ENCODE results near the gene ORM2. TPM values are rescaled to one million over a fixed set of nuclear protein-coding genes. Genes with fewer than 3 reads are reported as not detected.

Gene ORM2
- total RNA-seq, 2 donors from 2014 or later: 0.59 to 0.80 TPM

DNA sequence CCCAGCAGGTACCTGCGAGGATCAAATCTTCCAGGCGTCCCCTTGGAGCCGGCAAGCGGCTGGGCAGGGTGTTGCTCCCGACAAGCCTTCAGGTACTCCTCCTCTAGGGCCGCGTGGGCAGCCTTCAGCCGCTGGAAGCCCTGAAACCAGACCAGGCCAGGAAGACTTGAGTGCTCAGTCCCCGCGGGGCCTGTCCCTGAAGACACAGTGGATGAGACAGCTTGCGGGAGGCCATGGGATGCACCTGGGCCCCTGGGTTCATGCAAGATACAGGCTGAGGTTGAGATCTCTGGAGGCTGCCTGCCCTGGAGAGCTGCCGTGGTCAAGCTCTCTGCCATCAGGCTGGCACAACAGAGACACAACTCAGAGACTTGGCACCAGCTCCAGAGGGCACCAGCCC lies 32.7 kb downstream of the ORM2 start:
- H3K27me3 Mint-ChIP-seq (ENCODE audit: insufficient read depth): no peaks in the 10 kb centered on the region
- Histone ChIP-seq H3K27me3 (ENCODE audit: control insufficient read depth, insufficient read depth, low read length, poor library complexity, severe bottlenecking) (no peaks in the 10 kb centered on the region), H3K36me3 (ENCODE audit: control insufficient read depth, insufficient read depth, low read length) (no peaks in the 10 kb centered on the region), H3K27ac (ENCODE audit: low read depth, low read length) (no peak overlapping the region), H3K4me3 (ENCODE audit: low read length) (no peak overlapping the region), H3K9me3 (ENCODE audit: control insufficient read depth, low read length) (no peaks in the 10 kb centered on the region), H3K9ac (ENCODE audit: extremely low read depth, low read length, poor library complexity, severe bottlenecking) (no peak overlapping the region), H3K4me1 (ENCODE audit: control insufficient read depth, insufficient read depth, low read length) (no peaks in the 10 kb centered on the region)
- 92% methylated on average over 6 to 12 of the region's 12 CpGs for WGBS, 2 experiments (ENCODE audit: insufficient coverage in 1 of 2, insufficient read length in 1 of 2)
- H3K4me1 Mint-ChIP-seq: no peaks in the 10 kb centered on the region
- H3K36me3 Mint-ChIP-seq (ENCODE audit: low read depth): peaks cover 41% of the 10 kb centered on the region
- TF ChIP-seq CTCF (conservative IDR thresholded peaks at IDR 0.05): no peak
- H3K4me3 Mint-ChIP-seq: no peak overlapping the region
- H3K27ac Mint-ChIP-seq: no peak overlapping the region
- H3K9me3 Mint-ChIP-seq: no peaks in the 10 kb centered on the region
- no peak for DNase-seq

- H3K4me3 Mint-ChIP-seq: no peak overlapping the region
- TF ChIP-seq CTCF (conservative IDR thresholded peaks at IDR 0.05): no peak
- 83 to 100% methylated on average over 1 to 2 of the region's 2 CpGs for WGBS, 2 experiments (ENCODE audit: insufficient coverage in 1 of 2, insufficient read length in 1 of 2)
- Histone ChIP-seq H3K27ac (ENCODE audit: low read depth, low read length) (no peak overlapping the region), H3K4me3 (ENCODE audit: low read length) (no peak overlapping the region), H3K4me1 (ENCODE audit: control insufficient read depth, insufficient read depth, low read length) (no peaks in the 10 kb centered on the region), H3K27me3 (ENCODE audit: control insufficient read depth, insufficient read depth, low read length, poor library complexity, severe bottlenecking) (no peaks in the 10 kb centered on the region), H3K9ac (ENCODE audit: extremely low read depth, low read length, poor library complexity, severe bottlenecking) (no peak overlapping the region), H3K36me3 (ENCODE audit: control insufficient read depth, insufficient read depth, low read length) (no peaks in the 10 kb centered on the region), H3K9me3 (ENCODE audit: control insufficient read depth, low read length) (no peaks in the 10 kb centered on the region)
- no peaks in the 10 kb centered on the region for H3K4me1 Mint-ChIP-seq
- no peak for DNase-seq
- H3K36me3 Mint-ChIP-seq (ENCODE audit: low read depth): peaks cover 38% of the 10 kb centered on the region
- H3K27ac Mint-ChIP-seq: no peak overlapping the region
- H3K9me3 Mint-ChIP-seq: no peaks in the 10 kb centered on the region
- no peaks in the 10 kb centered on the region for H3K27me3 Mint-ChIP-seq (ENCODE audit: insufficient read depth)
Observed at GRCh38 chr9:114363424-114363823, 33.8 kb downstream of the ORM2 start.

DNA sequence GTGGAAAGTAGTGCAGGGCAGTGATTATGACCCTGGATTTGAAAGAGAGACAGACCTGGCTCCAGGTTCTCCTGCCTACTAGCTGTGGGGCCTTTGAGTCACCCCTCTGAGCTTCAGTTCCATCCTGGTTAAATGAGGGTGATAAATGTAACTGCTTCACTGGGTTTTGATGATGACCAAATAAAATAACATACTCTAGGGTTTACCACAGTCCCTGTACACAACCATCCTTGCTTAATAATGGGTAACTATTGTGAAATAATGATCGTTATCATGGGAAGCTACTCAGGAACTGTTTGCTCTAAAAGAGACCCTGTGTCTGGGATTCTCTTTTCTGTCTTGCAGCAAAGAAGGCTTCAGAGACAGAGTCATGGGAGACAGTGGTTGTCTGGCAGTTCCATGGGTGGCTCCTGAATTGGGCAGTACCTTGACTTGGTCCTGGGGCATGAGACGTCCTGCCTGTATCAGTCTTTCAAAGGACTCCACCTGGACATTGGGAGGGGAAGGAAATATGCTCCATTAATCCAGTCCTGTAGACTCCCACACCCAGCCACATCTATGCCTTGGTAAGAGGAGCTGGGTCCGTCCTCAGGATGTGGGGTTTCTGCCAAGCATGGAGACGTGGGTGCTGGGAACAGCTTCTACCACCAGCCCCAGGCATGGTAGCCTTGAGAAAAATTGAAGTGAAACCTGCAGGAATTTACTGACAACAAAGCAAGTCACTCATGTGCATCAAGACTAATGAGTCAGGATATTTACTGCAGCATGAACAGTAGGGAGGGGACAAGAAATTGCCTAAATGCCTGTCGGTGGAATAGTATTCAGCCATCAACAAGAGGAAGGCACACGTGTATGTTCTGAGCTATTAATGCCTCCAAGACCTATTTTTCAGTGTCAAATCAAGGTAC lies 34.7 kb downstream of the ORM2 start:
- Histone ChIP-seq H3K27ac (ENCODE audit: low read depth, low read length) (no peak overlapping the region), H3K9ac (ENCODE audit: extremely low read depth, low read length, poor library complexity, severe bottlenecking) (no peak overlapping the region), H3K4me1 (ENCODE audit: control insufficient read depth, insufficient read depth, low read length) (no peaks in the 10 kb centered on the region), H3K36me3 (ENCODE audit: control insufficient read depth, insufficient read depth, low read length) (no peaks in the 10 kb centered on the region), H3K9me3 (ENCODE audit: control insufficient read depth, low read length) (no peaks in the 10 kb centered on the region), H3K4me3 (ENCODE audit: low read length) (no peak overlapping the region), H3K27me3 (ENCODE audit: control insufficient read depth, insufficient read depth, low read length, poor library complexity, severe bottlenecking) (no peaks in the 10 kb centered on the region)
- TF ChIP-seq CTCF (conservative IDR thresholded peaks at IDR 0.05): no peak
- DNase-seq: no peak
- 86 to 100% methylated on average over 4 to 6 of the region's 6 CpGs for WGBS, 2 experiments (ENCODE audit: insufficient coverage in 1 of 2, insufficient read length in 1 of 2)
- no peak overlapping the region for H3K4me3 Mint-ChIP-seq
- no peaks in the 10 kb centered on the region for H3K9me3 Mint-ChIP-seq
- no peaks in the 10 kb centered on the region for H3K4me1 Mint-ChIP-seq
- H3K36me3 Mint-ChIP-seq (ENCODE audit: low read depth): peaks cover 36% of the 10 kb centered on the region
- H3K27ac Mint-ChIP-seq: no peak overlapping the region
- no peaks in the 10 kb centered on the region for H3K27me3 Mint-ChIP-seq (ENCODE audit: insufficient read depth)

Measured in endodermal cell (in vitro differentiated cells).